Urinary bladder (tissue), 4 donors: ENCODE data around the gene SUGCT. TPM values are rescaled to one million over a fixed set of nuclear protein-coding genes. Genes with fewer than 3 reads are reported as not detected.

ENCODE experiments used
- DNase-seq: peaks from one replicate; pipeline ENCODE4 v3.0.0-alpha.2; 2015; ENCODE audit errors: extremely low spot score
- H3K27ac ChIP-seq: one replicate; pipeline ENCODE4 v1.5.1; 2013; ENCODE audit warnings: low read depth, mild to moderate bottlenecking, moderate library complexity
- H3K36me3 ChIP-seq: one replicate; pipeline ENCODE4 v1.6.1; 2013; ENCODE audit warnings: mild to moderate bottlenecking, moderate library complexity; ENCODE audit not compliant: insufficient read depth
- H3K4me1 ChIP-seq: one replicate; pipeline ENCODE4 v1.6.1; 2013; ENCODE audit warnings: mild to moderate bottlenecking, moderate library complexity; ENCODE audit not compliant: insufficient read depth
- H3K4me3 ChIP-seq: one replicate; pipeline ENCODE4 v1.5.1; 2013; ENCODE audit warnings: low read depth, low read length
- WGBS: extraction: QIAGEN DNeasy Blood & Tissue Kit; methylation state at CpG from one replicate; pipeline ENCODE4 v1.1.7; 2013; 5-methylcytosine and 5-hydroxymethylcytosine counted together
- polyA plus RNA-seq: library from polyadenylated mRNA; stranded (reverse); fragments of 200-250 nt; gene quantifications from one replicate; pipeline ENCODE4 v1.2.3, GENCODE V29; 2013
- total RNA-seq: library from RNA; depleted of rRNA; stranded (reverse); fragments of >200 nt; gene quantifications from one replicate; pipeline ENCODE4 v1.2.3, GENCODE V29; 2014
- donor health status: healthy with polysubstance abuse.
- donor health status: healthy.

Gene SUGCT
- total and polyA plus RNA-seq, 2 donors: 3.3 to 8.3 TPM

DNA sequence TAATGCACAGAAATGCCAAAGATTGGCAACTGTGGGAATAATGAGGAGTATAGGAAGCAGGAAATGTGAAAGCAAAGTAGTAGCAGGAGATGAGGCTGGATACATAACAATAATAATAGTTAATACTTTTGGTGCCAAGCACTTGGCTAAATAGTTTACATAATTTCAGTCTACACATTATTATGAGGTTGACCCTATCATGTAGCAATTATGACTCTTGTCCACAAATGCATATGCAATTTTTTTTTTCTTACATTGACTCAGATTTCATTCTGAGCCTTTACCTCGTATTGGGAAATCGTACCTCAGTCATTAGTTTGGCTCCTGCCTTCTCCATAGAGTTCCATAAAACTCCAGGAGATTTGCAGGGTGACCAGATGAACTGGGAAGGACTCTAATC is 219.9 kb downstream of the SUGCT start:
- Histone ChIP-seq H3K36me3 (no peaks in the 10 kb centered on the region), H3K27ac (no peak overlapping the region), H3K4me3 (no peak overlapping the region), H3K4me1 (no peaks in the 10 kb centered on the region)
- no peak for DNase-seq
- WGBS: 89% methylated on average over 2 of the region's 2 CpGs

- Histone ChIP-seq H3K27ac (no peak overlapping the region), H3K4me3 (no peak overlapping the region), H3K36me3 (no peaks in the 10 kb centered on the region), H3K4me1 (no peaks in the 10 kb centered on the region)
- WGBS: 91% methylated on average over 3 of the region's 3 CpGs
- no peak for DNase-seq
Observed at GRCh38 chr7:40356312-40356711, 221.5 kb downstream of the SUGCT start.

- Histone ChIP-seq H3K27ac (no peak overlapping the region), H3K4me1 (no peaks in the 10 kb centered on the region), H3K4me3 (no peak overlapping the region), H3K36me3 (no peaks in the 10 kb centered on the region)
- 87% methylated on average over 6 of the region's 6 CpGs for WGBS
- DNase-seq: no peak
Observed at GRCh38 chr7:40356871-40357709, 222.3 kb downstream of the SUGCT start.

GRCh38 chr7:40369641-40370277 is 235.0 kb downstream of the SUGCT start:
- 84% methylated on average over 5 of the region's 5 CpGs for WGBS
- Histone ChIP-seq H3K36me3 (no peaks in the 10 kb centered on the region), H3K27ac (no peak overlapping the region), H3K4me3 (no peak overlapping the region), H3K4me1 (no peaks in the 10 kb centered on the region)
- DNase-seq: no peak

DNA sequence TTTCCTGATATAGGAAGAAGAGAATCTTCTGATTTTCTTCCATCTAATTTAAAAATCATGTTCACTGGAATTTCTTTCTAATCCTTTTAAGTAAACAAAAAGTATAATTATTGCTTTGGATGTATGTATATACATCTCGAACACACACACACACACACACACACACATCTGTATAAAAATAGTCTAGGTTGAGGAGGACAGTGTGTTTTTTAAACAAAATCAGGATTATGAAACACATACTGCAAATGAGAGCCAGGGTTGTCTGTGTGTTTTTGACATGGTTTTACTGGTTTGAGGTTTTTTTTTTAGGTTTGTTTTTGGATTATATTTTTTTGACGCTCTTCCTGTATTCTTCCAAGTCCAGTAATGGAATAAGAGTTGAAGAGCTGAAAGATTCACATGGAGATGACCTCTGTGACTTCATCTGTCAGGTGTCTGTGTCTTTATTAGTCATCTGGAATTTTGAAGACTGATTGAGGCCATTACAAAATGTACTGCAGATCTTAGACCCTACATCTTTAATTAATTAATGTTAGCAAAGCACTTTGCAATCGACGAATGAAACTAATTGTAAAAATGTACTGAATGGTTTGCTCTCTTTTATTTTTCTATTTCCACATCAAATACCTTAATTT is 237.1 kb downstream of the SUGCT start:
- H3K27ac ChIP-seq: no peak overlapping the region
- H3K4me1 ChIP-seq: no peaks in the 10 kb centered on the region
- no peak overlapping the region for H3K4me3 ChIP-seq
- DNase-seq: no peak
- H3K36me3 ChIP-seq: no peaks in the 10 kb centered on the region
- WGBS: 76% methylated on average over 4 of the region's 4 CpGs

GRCh38 chr7:40374575-40374974 is 239.8 kb downstream of the SUGCT start:
- Histone ChIP-seq H3K4me1 (no peaks in the 10 kb centered on the region), H3K27ac (no peak overlapping the region), H3K4me3 (no peak overlapping the region), H3K36me3 (no peaks in the 10 kb centered on the region)
- WGBS: 94% methylated on average over 2 of the region's 2 CpGs
- no peak for DNase-seq

- Histone ChIP-seq H3K4me3 (no peak overlapping the region), H3K4me1 (peaks cover 1% of the 10 kb centered on the region), H3K27ac (no peak overlapping the region), H3K36me3 (no peaks in the 10 kb centered on the region)
- WGBS: 93% methylated on average over 4 of the region's 4 CpGs
- no peak for DNase-seq
Observed at GRCh38 chr7:40380111-40380510, 245.3 kb downstream of the SUGCT start.

- WGBS: 77% methylated on average over 1 of the region's 1 CpG
- H3K27ac ChIP-seq: no peak overlapping the region
- no peak overlapping the region for H3K4me3 ChIP-seq
- DNase-seq: no peak
- H3K36me3 ChIP-seq: no peaks in the 10 kb centered on the region
- H3K4me1 ChIP-seq: peaks cover 1% of the 10 kb centered on the region
Observed at GRCh38 chr7:40382145-40382544, 247.3 kb downstream of the SUGCT start.

- WGBS: 93% methylated on average over 3 of the region's 3 CpGs
- no peaks in the 10 kb centered on the region for H3K36me3 ChIP-seq
- H3K4me3 ChIP-seq: no peak overlapping the region
Observed at GRCh38 chr7:40393660-40394059, 258.9 kb downstream of the SUGCT start.

DNA sequence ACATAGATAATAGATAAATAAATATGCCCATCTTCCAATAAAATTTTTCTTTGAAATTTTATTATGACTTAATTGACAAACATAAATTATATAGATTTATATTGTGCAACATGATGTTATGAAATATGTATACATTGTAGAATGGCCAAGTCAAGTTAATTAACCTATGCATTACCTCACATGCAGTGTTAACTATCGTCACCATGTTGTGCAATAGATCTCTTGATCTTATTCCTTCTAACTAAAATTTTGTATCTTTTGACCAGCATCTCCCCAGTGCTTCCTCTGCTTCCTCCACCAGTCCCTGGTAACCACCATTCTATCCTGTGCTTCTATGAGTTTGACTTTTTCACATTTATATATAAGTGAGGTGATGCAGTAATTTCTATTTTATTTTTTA is 259.6 kb downstream of the SUGCT start:
- 92% methylated on average over 1 of the region's 1 CpG for WGBS
- Histone ChIP-seq H3K4me1 (no peaks in the 10 kb centered on the region), H3K27ac (no peak overlapping the region), H3K36me3 (no peaks in the 10 kb centered on the region), H3K4me3 (no peak overlapping the region)
- no peak for DNase-seq

More at GRCh38 chr7:40393660-40394059, 258.9 kb downstream of the SUGCT start:
- DNase-seq: no peak
- Histone ChIP-seq H3K4me1 (no peaks in the 10 kb centered on the region), H3K27ac (no peak overlapping the region)

DNA sequence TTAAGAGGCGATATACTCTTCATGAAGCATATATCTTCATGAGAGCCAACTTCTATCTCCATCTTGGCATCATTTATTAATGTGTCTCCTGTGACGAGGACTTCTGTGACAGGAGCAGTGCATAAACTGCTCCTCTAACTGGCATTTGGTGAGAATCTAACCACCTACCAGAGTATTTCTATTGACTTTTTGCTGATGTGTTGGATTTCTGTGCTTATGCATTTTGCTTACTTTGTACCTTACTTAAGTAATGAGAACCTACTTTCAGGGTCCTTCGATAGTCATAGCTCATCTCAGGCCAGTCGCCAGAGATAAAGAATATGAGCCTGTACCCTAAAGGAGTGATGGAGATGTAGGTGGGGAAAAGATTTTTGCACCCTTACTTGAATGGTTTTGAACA is 265.7 kb downstream of the SUGCT start:
- Histone ChIP-seq H3K4me3 (no peak overlapping the region), H3K36me3 (no peaks in the 10 kb centered on the region), H3K27ac (no peak overlapping the region), H3K4me1 (no peaks in the 10 kb centered on the region)
- DNase-seq: no peak
- 92% methylated on average over 4 of the region's 4 CpGs for WGBS

GRCh38 chr7:40401406-40401805 is 266.6 kb downstream of the SUGCT start:
- H3K36me3 ChIP-seq: no peaks in the 10 kb centered on the region

GRCh38 chr7:40402661-40403060 is 267.9 kb downstream of the SUGCT start:
- 57% methylated on average over 5 of the region's 5 CpGs for WGBS
- DNase-seq: no peak
- no peak overlapping the region for H3K27ac ChIP-seq
- no peak overlapping the region for H3K4me3 ChIP-seq
- H3K4me1 ChIP-seq: no peaks in the 10 kb centered on the region
- H3K36me3 ChIP-seq: no peaks in the 10 kb centered on the region

More at GRCh38 chr7:40401406-40401805, 266.6 kb downstream of the SUGCT start:
- H3K4me3 ChIP-seq: no peak overlapping the region
- no peaks in the 10 kb centered on the region for H3K4me1 ChIP-seq
- H3K27ac ChIP-seq: no peak overlapping the region
- 91% methylated on average over 1 of the region's 1 CpG for WGBS
- no peak for DNase-seq
